Measurements from ENCODE around the gene MSI2.

The MSI2 gene

DNA sequence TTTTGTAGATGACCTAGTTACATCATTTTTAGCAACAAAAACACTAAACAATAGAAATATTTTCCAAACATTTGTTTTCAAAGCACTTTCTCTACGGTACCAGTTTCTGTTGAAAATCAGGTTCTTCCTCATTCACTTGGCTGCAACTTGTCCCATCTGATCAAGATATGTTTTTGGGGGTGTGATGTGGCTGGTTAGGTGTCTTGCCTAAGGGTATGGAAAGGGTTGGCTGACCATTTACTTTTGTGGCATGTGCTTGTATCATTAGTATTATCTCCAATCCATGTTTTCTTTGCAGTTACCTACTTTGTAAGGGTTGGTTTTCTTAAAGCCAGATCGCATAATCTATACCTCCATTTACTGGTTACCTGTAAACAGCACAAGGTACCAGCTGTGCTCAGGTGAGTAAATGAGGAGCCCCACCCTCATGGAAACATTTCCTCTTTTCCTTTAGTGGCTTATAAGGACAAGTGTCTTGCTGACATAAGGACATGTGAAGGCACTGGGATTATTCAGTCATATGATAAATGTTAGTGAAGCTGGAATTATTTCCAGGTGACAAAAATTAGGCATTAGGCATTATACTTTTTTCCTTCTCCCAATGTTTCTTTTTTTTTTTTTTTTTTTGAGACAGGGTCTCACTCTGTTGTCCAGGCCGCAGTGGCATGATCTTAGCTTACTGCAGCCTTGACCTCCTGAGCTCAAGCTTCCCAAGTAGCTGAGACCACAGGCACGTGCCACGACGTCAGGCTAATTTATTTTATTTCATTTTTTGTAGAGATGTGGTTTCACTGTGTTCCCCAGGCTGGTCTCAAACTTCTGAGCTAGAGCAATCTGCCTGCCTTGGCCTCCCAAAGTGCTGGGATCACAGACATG, 326.8 kb downstream of the MSI2 start:
- in situ Hi-C loops (cut with MboI; ENCODE audit: low sequenced_read_pairs): no loop called here
- peaks cover 9% of the 10 kb centered on the region for H3K4me1 ChIP-seq

DNA sequence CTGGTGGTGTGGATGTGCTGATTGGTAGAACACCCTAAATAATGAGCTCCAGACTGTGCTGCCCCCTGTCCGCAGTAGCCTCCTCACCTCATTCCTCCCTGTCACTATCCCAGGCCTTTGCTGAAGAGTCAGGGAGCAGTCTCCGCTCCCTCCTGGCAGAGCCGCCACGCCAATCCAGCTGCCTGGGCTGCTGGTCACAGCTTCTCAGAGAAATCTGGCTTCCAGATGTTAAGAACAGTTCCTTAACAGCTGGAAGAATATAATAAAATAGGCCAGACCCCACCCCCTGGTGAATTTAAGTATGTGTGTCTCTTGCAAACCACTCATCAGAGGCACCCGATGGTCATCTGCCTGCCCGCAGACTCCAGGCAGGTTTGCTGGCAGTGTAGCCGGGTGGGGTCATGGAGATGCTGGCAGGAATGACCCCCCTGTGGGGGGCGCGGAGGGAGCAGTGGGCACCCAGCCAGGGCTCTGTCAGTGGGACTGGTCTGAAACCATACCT, 327.8 kb downstream of the MSI2 start:
- H3K27me3 ChIP-seq (ENCODE audit: low read depth): no peaks in the 10 kb centered on the region
- no peak for DNase-seq (ENCODE audit: low spot score in 2 of 2)
- in situ Hi-C loops (cut with MboI; ENCODE audit: low sequenced_read_pairs): no loop called here
- H3K9me3 ChIP-seq: no peaks in the 10 kb centered on the region
- H3K36me3 ChIP-seq (replicated peaks): no peaks in the 10 kb centered on the region
- no peak overlapping the region for H3K4me3 ChIP-seq
- H3K4me1 ChIP-seq: peaks cover 1% of the 10 kb centered on the region; the same call in 1 of the 2 replicates

More for the DNA sequence above, 326.8 kb downstream of the MSI2 start:
- no peak for DNase-seq (ENCODE audit: low spot score in 2 of 2)
- Histone ChIP-seq H3K4me3 (no peak overlapping the region), H3K36me3 (replicated peaks) (no peaks in the 10 kb centered on the region), H3K9me3 (no peaks in the 10 kb centered on the region), H3K27me3 (ENCODE audit: low read depth) (no peaks in the 10 kb centered on the region)

DNA sequence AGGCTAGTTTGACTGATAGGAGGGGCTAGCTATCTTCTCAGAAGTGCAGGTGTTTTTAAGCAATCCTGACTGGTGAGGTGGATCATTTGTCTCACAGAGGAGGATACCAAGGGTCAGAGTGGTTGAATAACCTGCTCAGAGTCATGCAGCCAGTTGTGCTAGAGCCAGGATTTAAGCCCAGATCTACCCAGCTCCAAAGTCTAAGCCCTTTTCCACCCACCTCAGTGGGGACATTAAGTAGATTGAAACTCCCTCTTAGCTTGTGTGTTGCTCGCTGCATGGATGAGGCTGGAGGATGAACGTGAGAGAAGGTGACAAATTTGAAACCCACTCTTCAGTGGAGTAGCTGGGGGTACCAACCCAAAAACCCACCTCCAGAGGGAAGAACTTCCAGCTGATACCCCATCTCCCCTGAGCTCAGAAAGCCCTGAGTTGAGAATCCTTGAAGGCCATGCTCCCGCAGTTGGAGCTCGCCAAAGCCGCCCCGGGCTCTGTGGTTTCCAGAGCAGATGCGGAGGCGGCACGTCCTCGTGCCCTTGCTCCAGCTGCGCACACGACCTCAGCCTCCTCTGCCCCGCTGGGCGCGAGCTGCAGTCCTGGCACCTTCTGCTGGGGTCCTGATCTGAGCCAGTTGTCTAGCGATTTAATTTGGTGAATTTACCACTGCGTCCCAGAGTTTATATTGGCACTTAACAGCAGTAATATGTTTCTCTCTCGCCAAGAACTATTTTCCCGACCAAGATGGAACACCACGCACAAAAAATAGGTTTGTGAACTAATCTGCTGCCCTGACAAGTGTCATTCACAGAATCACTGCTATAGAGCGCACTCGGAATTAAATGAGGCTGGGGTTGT, 329.2 kb downstream of the MSI2 start:
- Histone ChIP-seq H3K4me1 (no peaks in the 10 kb centered on the region), H3K27me3 (ENCODE audit: low read depth) (no peaks in the 10 kb centered on the region), H3K4me3 (no peak overlapping the region), H3K36me3 (replicated peaks) (no peaks in the 10 kb centered on the region), H3K9me3 (no peaks in the 10 kb centered on the region)
- in situ Hi-C loops (cut with MboI; ENCODE audit: low sequenced_read_pairs): no loop called here
- DNase-seq (ENCODE audit: low spot score in 2 of 2): no peak

DNA sequence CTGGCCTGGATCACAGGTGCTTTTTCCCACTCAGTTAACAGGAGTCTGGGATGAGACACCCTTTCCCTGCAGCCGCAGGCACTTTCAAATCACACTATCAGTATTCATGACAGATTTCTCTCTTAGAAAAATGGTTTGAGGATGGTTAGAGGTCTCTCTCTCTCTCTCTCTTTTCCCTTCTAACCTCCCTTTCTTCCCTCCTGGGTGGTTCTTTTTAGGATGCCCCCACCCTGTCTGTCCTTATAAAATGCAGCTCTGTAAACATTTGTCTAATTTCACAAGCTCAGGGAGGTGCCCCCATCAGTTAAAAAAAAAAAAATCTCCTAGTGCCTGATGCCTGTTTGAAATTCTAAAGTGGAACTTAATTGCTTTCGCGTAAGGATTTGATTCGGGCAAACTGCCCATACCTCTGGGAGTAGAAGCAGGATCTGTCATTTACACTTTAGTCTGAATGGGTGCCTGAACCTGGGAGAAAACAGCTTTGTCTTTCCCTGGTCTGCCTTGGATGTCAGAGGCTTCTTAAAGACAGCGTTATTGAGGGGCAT, 329.9 kb downstream of the MSI2 start:
- H3K4me3 ChIP-seq: no peak overlapping the region
- H3K4me1 ChIP-seq: no peaks in the 10 kb centered on the region
- no peaks in the 10 kb centered on the region for H3K9me3 ChIP-seq
- H3K27me3 ChIP-seq (ENCODE audit: low read depth): no peaks in the 10 kb centered on the region
- no peaks in the 10 kb centered on the region for H3K36me3 ChIP-seq (replicated peaks)
- in situ Hi-C loops (cut with MboI; ENCODE audit: low sequenced_read_pairs): no loop called here
- no peak for DNase-seq (ENCODE audit: low spot score in 2 of 2)

DNA sequence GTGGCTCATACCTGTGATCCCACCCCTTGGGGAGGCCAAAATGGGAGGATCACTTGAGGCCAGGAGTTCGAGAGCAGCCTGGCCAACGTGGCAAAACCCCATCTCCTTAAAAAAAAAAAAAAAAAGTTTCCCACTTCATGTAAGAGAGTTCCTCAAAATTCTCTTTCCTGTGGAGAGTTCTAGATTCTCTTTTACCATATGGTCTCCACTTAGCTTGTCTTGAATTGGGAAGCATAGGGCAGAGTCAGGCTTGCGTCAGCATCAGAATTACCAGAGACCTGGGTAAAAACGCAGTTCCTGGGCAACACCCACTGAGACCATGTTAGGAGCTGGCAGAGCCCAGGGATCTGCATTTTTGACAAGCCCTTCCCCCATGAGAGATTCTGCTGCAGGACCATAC, 330.4 kb downstream of the MSI2 start:
- no peaks in the 10 kb centered on the region for H3K4me1 ChIP-seq
- no peaks in the 10 kb centered on the region for H3K27me3 ChIP-seq (ENCODE audit: low read depth)
- no peaks in the 10 kb centered on the region for H3K36me3 ChIP-seq (replicated peaks)
- no peak for DNase-seq (ENCODE audit: low spot score in 2 of 2)
- no peak overlapping the region for H3K4me3 ChIP-seq
- H3K9me3 ChIP-seq: no peaks in the 10 kb centered on the region
- in situ Hi-C loops (cut with MboI; ENCODE audit: low sequenced_read_pairs): no loop called here

DNA sequence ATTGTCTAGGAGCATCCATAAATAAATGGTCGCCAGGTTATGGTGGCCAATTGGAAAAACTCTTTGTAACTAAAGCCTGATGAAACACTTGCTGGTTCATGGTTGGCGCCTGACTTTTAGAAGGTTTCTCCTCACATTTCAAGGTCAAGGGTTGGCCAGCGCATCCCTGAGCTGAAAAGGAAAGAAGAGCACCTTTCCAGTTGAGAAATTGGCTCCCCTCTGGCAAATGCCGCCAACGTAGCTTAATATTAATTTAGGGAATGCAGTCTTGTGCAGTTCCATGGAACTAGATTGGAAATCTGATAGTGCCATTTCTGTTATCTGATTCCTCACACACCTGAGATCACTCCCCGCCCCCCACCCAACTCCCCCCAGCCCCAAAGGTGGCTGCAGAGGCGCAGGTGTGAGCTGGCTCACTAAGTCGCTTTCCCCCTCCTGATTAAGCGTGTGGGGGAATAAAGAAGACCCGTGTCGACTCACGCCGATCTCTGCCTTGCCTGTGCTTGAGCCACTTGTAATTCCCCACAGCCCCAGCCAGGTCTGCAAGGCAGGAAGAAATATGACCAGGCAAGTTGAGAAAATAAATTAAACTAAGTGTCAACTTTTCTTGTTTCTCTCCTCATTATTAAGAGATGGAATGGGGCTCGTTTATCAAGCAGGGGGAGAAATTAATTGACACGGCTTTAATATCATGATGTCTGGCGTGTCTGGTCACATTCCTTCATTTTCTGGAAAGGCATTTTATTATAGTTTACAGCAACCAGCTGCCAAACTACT, 331.1 kb downstream of the MSI2 start:
- no peak for DNase-seq (ENCODE audit: low spot score in 2 of 2)
- in situ Hi-C loops (cut with MboI; ENCODE audit: low sequenced_read_pairs): no loop called here
- Histone ChIP-seq H3K4me3 (no peak overlapping the region), H3K36me3 (replicated peaks) (no peaks in the 10 kb centered on the region), H3K27me3 (ENCODE audit: low read depth) (no peaks in the 10 kb centered on the region), H3K9me3 (no peaks in the 10 kb centered on the region), H3K4me1 (no peaks in the 10 kb centered on the region)

DNA sequence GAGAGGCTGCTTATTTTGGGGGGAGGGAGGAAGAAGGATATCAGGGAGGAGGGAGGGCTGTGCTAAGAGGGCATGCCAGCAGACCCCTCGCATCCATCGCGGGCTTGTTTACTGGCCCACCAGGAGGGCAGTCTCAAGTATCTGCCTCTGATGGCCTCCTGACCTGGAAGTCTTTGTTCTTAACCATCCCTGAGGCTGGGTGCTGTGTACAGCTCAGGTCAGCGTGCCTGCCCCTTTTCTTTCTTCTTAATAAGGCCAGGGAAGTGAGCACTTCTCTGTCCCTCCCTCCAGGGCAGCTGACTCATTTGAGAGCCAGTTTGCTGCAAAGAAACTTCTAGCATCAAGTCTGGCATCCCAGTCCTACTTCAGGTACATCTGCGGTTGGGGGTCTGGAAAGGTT, 331.8 kb downstream of the MSI2 start:
- Histone ChIP-seq H3K4me3 (no peak overlapping the region), H3K27me3 (ENCODE audit: low read depth) (no peaks in the 10 kb centered on the region), H3K9me3 (no peaks in the 10 kb centered on the region), H3K4me1 (no peaks in the 10 kb centered on the region), H3K36me3 (replicated peaks) (no peaks in the 10 kb centered on the region)
- in situ Hi-C loops (cut with MboI; ENCODE audit: low sequenced_read_pairs): no loop called here
- DNase-seq (ENCODE audit: low spot score in 2 of 2): no peak

DNA sequence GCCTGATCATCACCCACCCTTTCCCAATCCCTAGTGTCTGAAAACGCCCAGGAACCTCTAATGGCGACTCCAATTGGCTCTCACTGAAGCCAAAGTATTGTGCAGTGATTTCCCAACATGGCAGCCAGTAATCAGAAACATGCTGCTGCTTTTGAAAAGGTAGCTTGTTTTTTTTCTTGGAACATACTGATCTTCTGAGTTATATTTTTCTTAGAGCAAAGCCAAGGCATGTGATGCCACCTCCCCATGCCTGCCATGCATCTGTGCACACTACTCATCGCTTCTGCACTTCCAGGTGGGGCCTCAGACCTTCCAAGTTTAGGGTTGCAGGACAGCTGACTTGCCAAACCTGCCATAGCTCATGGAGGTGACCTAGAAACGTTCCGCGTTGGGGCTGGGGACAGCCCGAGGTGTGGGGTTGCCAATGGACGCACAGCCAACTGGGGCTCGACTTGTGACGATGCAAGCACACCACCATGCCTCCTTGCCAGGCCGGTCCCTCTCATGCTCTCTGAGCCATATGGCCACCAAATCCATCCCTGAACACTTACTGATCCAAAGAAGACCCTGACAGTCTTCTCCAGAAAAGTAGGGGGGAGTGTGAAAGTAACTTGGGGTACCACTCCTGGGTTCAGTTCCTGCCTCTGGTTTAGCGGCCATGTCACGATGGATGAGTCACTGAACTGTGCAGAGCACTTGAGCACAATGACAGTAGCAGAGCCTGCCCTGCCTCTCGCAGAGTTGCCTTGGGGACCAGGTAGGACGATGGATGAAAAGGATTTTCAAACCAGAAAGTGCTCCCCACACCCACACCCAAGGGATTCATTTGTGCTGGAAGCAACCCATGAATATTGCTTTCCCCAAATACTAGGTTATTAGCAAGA, 333.1 kb downstream of the MSI2 start:
- Histone ChIP-seq H3K9me3 (no peaks in the 10 kb centered on the region), H3K27me3 (ENCODE audit: low read depth) (no peaks in the 10 kb centered on the region), H3K4me1 (peaks cover 7% of the 10 kb centered on the region), H3K4me3 (no peak overlapping the region), H3K36me3 (replicated peaks) (no peaks in the 10 kb centered on the region)
- DNase-seq (ENCODE audit: low spot score in 2 of 2): no peak
- in situ Hi-C loops (cut with MboI; ENCODE audit: low sequenced_read_pairs): no loop called here

DNA sequence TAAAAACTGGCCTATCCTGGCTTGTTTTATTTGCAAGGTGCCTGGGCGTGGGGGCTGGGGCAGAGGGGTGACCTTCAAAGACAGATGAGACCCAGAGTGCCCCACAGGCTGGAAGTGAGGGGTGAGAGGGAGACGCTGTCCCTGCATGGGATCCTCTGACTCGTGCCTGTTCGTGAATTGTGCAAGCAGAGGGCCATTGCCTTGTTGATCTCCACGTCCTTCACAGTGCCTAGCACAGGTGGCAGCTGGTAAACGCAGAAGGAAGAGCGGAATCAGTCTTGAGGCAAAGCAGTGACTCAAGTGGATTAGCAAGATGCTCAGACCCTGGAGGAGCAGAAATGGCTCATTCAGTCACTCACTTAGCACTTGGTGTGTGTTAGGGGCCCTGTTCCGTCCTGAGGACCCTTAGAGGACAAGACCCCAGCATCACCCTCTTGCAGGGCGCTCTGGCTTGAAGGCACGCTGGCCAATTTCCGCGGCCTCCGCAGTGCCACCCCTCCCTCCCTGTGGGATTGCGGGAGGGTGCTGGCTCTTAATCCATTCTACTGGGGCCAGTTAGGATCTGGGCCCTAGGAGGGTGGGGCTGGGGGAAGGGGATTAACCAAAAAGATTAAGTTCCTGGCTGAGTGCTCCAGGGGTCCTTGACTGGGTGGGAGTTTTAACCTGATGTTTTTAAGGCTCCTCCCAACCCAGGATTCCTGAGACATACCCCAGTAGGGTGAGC, 337.6 kb downstream of the MSI2 start:
- Histone ChIP-seq H3K27me3 (ENCODE audit: low read depth) (no peaks in the 10 kb centered on the region), H3K4me1 (peaks cover 12% of the 10 kb centered on the region), H3K36me3 (replicated peaks) (no peaks in the 10 kb centered on the region), H3K4me3 (no peak overlapping the region), H3K9me3 (no peaks in the 10 kb centered on the region)
- DNase-seq (ENCODE audit: low spot score in 2 of 2): no peak
- in situ Hi-C loops (cut with MboI; ENCODE audit: low sequenced_read_pairs): no loop called here

DNA sequence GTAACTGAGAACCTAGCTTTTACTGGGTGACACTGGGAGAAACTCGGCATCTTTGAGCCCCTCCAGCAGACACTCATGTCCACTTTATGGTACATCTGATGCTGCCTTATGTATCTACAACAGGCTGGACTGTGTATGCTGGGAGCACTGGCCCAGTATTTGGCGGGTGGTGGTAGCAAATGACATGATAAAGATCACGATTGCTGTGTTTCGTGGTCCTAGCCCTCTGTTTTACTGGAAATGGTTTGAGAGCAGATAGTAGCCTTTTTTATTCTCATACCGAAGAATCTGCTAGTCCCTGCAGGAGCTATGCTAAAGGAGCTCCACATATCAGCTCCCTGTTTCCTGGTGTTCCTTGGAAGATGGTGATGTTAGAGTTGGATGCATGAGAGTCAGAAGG, 338.4 kb downstream of the MSI2 start:
- H3K4me1 ChIP-seq: peaks cover 12% of the 10 kb centered on the region
- no peaks in the 10 kb centered on the region for H3K36me3 ChIP-seq (replicated peaks)
- no peaks in the 10 kb centered on the region for H3K9me3 ChIP-seq
- no peak overlapping the region for H3K4me3 ChIP-seq
- DNase-seq (ENCODE audit: low spot score in 2 of 2): no peak
- in situ Hi-C loops (cut with MboI; ENCODE audit: low sequenced_read_pairs): no loop called here
- no peaks in the 10 kb centered on the region for H3K27me3 ChIP-seq (ENCODE audit: low read depth)

DNA sequence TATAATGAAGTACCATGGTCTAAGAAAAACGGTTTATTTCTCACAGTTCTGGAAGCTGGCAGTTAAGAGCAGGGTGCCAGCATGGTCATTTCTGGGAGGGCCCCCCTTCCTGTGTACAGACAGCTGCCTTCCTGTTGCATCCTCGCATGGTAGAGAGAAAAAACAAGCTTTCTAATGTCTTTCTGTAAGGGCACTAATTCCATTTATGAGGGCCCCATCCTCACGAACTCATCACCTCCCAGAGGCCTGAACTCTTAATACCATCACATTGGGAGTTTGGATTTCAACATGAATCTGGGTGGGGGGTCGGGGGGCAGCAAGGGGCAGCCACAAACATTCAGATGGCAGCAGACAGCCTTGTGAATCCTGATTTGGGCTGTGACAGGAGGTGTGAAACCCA, 339.1 kb downstream of the MSI2 start:
- in situ Hi-C loops (cut with MboI; ENCODE audit: low sequenced_read_pairs): no loop called here
- DNase-seq (ENCODE audit: low spot score in 2 of 2): no peak
- H3K27me3 ChIP-seq (ENCODE audit: low read depth): no peaks in the 10 kb centered on the region
- H3K4me3 ChIP-seq: no peak overlapping the region
- peaks cover 12% of the 10 kb centered on the region for H3K4me1 ChIP-seq
- no peaks in the 10 kb centered on the region; the same call in 1 of the 2 replicates for H3K36me3 ChIP-seq (replicated peaks)
- H3K9me3 ChIP-seq: no peaks in the 10 kb centered on the region
